ENCODE results near the gene TBX6.

- TF ChIP-seq CTCF (IDR thresholded peaks at IDR 0.05; ENCODE audit: insufficient read depth, low read length) (no peak), REST (IDR thresholded peaks at IDR 0.05; ENCODE audit: insufficient replicate concordance, low read depth) (no peak), POLR2AphosphoS5 (IDR thresholded peaks at IDR 0.05; ENCODE audit: low read depth) (no peak), SPI1 (IDR thresholded peaks at IDR 0.05; ENCODE audit: borderline replicate concordance, low read depth) (peak; percentile 20; the same call in 1 of the 2 replicates)
Measured at GRCh38 chr16:30040221-30040620, 51.5 kb downstream of the TBX6 start.

Data from HL-60 (cell line).